Keratinocyte (primary cell): ENCODE data around the gene RAI1.
A peak's percentile ranks its signal among the peaks of the same experiment; 100 is the strongest.

ENCODE experiments used
- EZH2 ChIP-seq: IDR thresholded peaks from one replicate; pipeline ENCODE4 v1.6.1; 2012; ENCODE audit warnings: inconsistent platforms, mild to moderate bottlenecking, low read length, moderate library complexity
- TF ChIP-seq, protein P1 (sequence below), 3 experiments: IDR thresholded peaks in 1 of 3; conservative IDR thresholded peaks in 1 of 3; optimal IDR thresholded peaks in 1 of 3; 2 replicates in 2 of 3; 3 replicates in 1 of 3; pipeline versions ENCODE3 to v1.5.1; 2011; ENCODE audit warnings: low read length in 3 of 3, mild to moderate bottlenecking in 3 of 3, moderate library complexity in 2 of 3, control low read depth in 1 of 3, inconsistent platforms in 1 of 3; ENCODE audit not compliant: insufficient read depth in 2 of 3; ENCODE audit errors: extremely low read depth in 1 of 3

GRCh38 chr17:17681744-17682292, 560 bp downstream of the RAI1 start:
- TF ChIP-seq, protein P1, sequence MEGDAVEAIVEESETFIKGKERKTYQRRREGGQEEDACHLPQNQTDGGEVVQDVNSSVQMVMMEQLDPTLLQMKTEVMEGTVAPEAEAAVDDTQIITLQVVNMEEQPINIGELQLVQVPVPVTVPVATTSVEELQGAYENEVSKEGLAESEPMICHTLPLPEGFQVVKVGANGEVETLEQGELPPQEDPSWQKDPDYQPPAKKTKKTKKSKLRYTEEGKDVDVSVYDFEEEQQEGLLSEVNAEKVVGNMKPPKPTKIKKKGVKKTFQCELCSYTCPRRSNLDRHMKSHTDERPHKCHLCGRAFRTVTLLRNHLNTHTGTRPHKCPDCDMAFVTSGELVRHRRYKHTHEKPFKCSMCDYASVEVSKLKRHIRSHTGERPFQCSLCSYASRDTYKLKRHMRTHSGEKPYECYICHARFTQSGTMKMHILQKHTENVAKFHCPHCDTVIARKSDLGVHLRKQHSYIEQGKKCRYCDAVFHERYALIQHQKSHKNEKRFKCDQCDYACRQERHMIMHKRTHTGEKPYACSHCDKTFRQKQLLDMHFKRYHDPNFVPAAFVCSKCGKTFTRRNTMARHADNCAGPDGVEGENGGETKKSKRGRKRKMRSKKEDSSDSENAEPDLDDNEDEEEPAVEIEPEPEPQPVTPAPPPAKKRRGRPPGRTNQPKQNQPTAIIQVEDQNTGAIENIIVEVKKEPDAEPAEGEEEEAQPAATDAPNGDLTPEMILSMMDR (optimal IDR thresholded peaks at IDR 0.05 in 1 of 3, IDR thresholded peaks at IDR 0.05 in 1 of 3, conservative IDR thresholded peaks at IDR 0.05 in 1 of 3; ENCODE audit: extremely low read depth in 1 of 3, insufficient read depth in 2 of 3, low read length in 3 of 3): peak in 1 of 3 experiments; percentile 38
- no peak for TF ChIP-seq EZH2
